NB4 (cell line): ENCODE measurements around the gene MIEF1.

Source experiments
- DNase-seq: peaks from one replicate; pipeline ENCODE4 v3.0.0; 2010; ENCODE audit warnings: low read depth
- H3K4me3 ChIP-seq: one replicate; pipeline ENCODE4 v1.5.1; 2011; ENCODE audit warnings: mild to moderate bottlenecking, low read depth, low read length, moderate library complexity
- CTCF ChIP-seq: IDR thresholded peaks from one replicate; pipeline ENCODE4 v1.5.1; 2012; ENCODE audit warnings: low read depth, low read length
- MAX ChIP-seq: IDR thresholded peaks from 2 replicates; pipeline ENCODE4 v1.6.1; 2011; ENCODE audit warnings: low read depth, low read length
- MYC ChIP-seq: IDR thresholded peaks from 2 replicates; pipeline ENCODE4 v1.6.1; 2011; ENCODE audit warnings: low read depth, low read length
- POLR2A ChIP-seq: IDR thresholded peaks from 2 replicates; pipeline ENCODE4 v1.6.1; 2011; ENCODE audit warnings: mild to moderate bottlenecking; ENCODE audit not compliant: insufficient read length; ENCODE audit errors: extremely low read depth

The MIEF1 gene

GRCh38 chr22:39562839-39563489, 60.9 kb downstream of the MIEF1 start:
- TF ChIP-seq MYC (no peak), CTCF (no peak), POLR2A (no peak), MAX (no peak)
- no peak for DNase-seq
- H3K4me3 ChIP-seq = no peak overlapping the region

- TF ChIP-seq MYC (no peak), POLR2A (no peak), CTCF (no peak), MAX (no peak)
- DNase-seq = no peak
- no peak overlapping the region for H3K4me3 ChIP-seq
Observed at GRCh38 chr22:39563571-39564428, 61.7 kb downstream of the MIEF1 start.

GRCh38 chr22:39565414-39565944, 63.4 kb downstream of the MIEF1 start:
- TF ChIP-seq MAX = no peak
- TF ChIP-seq CTCF = no peak
- no peak for TF ChIP-seq POLR2A
- TF ChIP-seq MYC = no peak
- no peak for DNase-seq
- no peak overlapping the region for H3K4me3 ChIP-seq

- DNase-seq = no peak
- TF ChIP-seq MYC (no peak), CTCF (no peak), POLR2A (no peak), MAX (no peak)
- no peak overlapping the region for H3K4me3 ChIP-seq
Observed at GRCh38 chr22:39567135-39567946, 65.3 kb downstream of the MIEF1 start.
